Activated T-helper 2 cell treated with anti-CD3 and anti-CD28 coated beads, Interferon-gamma antibody, Interleukin-2, Interleukin-4, amounts not matched to agents 10 μg/mL and 5 μg/mL and 100 μg/mL, durations not matched to agents 14 hours and 24 hours and 36 hours (primary cell): Measurements from ENCODE around the gene PCDHGC4. TPM values are rescaled to one million over a fixed set of nuclear protein-coding genes. Genes with fewer than 3 reads are reported as not detected.
A peak's percentile ranks its signal among the peaks of the same experiment; 100 is the strongest.

Source experiments
- DNase-seq: peaks from one replicate; pipeline ENCODE4 v3.0.0; 2021; ENCODE audit warnings: low spot score
- H3K27ac Mint-ChIP-seq: one replicate; pipeline ENCODE4 v1.8.0; 2021; ENCODE audit warnings: mixed read lengths
- H3K27me3 Mint-ChIP-seq: one replicate; pipeline ENCODE4 v1.8.0; 2021; ENCODE audit warnings: low read depth, mixed read lengths
- H3K36me3 Mint-ChIP-seq: one replicate; pipeline ENCODE4 v1.8.0; 2021; ENCODE audit warnings: low read depth, mixed read lengths
- H3K4me1 Mint-ChIP-seq: one replicate; pipeline ENCODE4 v1.8.0; 2021; ENCODE audit warnings: low read depth, mixed read lengths
- H3K4me3 Mint-ChIP-seq: one replicate; pipeline ENCODE4 v1.8.0; 2021; ENCODE audit warnings: low read depth, mild to moderate bottlenecking, moderate library complexity, mixed read lengths
- H3K9me3 Mint-ChIP-seq: one replicate; pipeline ENCODE4 v1.8.0; 2021; ENCODE audit warnings: mixed read lengths
- intact Hi-C: fragments of 100-400 bp; cut with micrococcal nuclease; formaldehyde crosslinking; loops from one replicate; pipeline ENCODE4 v1.15.1; 2023
- total RNA-seq: library from RNA; stranded (reverse); gene quantifications from 2 replicates; pipeline ENCODE4 v1.2.3, GENCODE V29; 2022

Gene PCDHGC4
- total RNA-seq, 1 donor from 2014 or later, result not detected

DNA sequence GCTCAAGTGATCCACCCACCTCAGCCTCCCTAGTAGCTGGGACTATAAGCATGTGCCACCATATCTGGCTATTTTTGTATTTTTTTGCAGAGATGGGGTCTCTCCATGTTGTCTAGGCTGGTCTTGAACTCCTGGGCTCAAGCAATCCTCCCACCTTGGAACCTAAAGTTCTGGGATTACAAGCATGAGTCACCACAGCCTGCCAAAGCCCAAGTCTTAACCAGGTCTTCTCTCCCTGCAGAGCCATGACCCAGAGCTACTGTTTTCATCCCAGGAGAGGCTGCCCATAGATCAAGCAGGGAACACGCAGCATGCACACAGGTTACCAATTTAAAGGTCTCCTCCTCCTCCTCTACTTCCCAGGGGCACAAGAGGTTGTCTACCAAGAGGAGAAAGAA is 33.8 kb downstream of the PCDHGC4 start:
- Mint-ChIP-seq H3K27me3 (no peaks in the 10 kb centered on the region), H3K27ac (no peak overlapping the region), H3K4me1 (peaks cover 37% of the 10 kb centered on the region), H3K9me3 (no peaks in the 10 kb centered on the region), H3K36me3 (peaks cover 81% of the 10 kb centered on the region), H3K4me3 (no peak overlapping the region)
- intact Hi-C loops, result no loop called here
- DNase-seq, result no peak

DNA sequence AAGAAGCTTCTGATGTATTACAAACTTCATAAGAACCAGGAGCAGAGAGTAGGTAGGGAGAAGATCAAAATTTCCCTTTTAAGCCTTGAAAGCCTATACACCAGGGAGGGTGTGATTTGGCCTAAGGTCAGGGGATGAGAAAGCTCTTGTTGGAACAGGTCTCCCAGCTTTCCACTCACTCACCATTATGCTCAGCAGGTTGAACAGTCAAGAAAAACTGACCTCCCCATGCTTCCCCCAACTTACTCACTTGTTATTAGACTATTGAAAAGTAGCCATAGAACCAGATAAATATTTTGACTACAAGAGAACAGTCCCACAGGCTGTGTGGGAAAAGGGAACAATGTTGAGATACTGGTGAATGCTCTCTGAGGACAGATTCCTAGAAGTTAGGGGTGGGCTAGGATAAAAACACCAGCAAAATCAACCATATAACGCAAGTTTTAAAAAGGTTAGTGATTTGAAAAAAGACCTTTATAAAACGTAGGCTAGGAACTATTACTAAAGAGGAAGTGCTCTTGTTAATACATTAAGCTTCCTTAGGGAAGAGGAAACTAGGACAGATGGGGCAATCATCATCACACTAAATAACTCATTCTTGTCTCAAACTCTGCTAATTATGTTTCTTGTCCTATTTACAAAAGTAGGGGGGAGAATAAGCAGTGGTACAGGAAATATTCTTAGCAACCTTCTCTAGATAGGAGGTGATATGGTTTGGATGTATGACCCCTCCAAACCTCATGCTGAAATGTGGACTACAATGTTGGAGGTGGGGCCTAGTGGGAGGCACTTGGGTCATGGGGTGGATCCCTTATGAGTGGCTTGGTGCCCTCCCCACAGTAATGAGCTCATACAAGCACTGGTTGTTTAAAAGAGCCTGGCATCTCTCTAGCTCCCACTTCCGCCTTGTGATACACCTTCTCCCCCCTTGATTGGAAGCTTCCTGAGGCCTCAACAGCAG is 35.1 kb downstream of the PCDHGC4 start:
- no peak for DNase-seq
- H3K9me3 Mint-ChIP-seq, result no peaks in the 10 kb centered on the region
- intact Hi-C loops, result loop anchor here (5.0 kb wide), 1 partner anchor 37 kb away; no protein-coding TSS in a partner anchor
- peaks cover 29% of the 10 kb centered on the region for H3K4me1 Mint-ChIP-seq
- H3K27me3 Mint-ChIP-seq, result no peaks in the 10 kb centered on the region
- peaks cover 93% of the 10 kb centered on the region for H3K36me3 Mint-ChIP-seq
- H3K4me3 Mint-ChIP-seq, result no peak overlapping the region
- H3K27ac Mint-ChIP-seq, result no peak overlapping the region

DNA sequence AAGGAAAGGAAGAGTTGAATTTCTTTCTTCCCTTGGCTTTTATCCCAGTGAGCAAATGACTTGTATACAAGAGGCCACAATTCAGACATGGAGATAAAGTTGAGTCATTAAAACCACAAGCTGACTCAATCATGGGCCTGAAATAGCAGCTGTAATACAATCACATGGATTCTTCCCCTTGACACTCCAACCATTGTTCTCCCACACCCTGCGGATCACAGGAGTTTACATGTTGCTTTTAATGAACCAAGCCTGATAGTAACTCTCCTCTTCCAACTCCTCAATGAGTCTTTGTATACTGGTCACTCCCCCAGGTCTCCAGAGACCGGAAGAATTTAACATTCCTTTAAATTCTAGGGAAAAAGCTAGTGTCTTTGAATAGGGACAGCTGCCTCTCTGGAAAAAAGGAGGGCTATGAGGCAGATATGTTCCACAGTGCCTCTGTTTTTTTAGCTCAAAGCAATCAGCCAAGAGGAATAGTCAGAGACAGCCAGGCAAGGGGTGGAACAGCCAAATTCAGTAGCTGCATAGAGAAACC is 36.5 kb downstream of the PCDHGC4 start:
- no peak overlapping the region for H3K4me3 Mint-ChIP-seq
- no peak for DNase-seq
- intact Hi-C loops, result loop anchor here (1.0 to 5.0 kb wide), 2 partner anchors 8 to 36 kb away; no protein-coding TSS in a partner anchor
- peak overlapping the region; percentile 14 for H3K27ac Mint-ChIP-seq
- H3K9me3 Mint-ChIP-seq, result no peaks in the 10 kb centered on the region
- H3K36me3 Mint-ChIP-seq, result peaks cover 97% of the 10 kb centered on the region
- peaks cover 31% of the 10 kb centered on the region for H3K4me1 Mint-ChIP-seq
- no peaks in the 10 kb centered on the region for H3K27me3 Mint-ChIP-seq

DNA sequence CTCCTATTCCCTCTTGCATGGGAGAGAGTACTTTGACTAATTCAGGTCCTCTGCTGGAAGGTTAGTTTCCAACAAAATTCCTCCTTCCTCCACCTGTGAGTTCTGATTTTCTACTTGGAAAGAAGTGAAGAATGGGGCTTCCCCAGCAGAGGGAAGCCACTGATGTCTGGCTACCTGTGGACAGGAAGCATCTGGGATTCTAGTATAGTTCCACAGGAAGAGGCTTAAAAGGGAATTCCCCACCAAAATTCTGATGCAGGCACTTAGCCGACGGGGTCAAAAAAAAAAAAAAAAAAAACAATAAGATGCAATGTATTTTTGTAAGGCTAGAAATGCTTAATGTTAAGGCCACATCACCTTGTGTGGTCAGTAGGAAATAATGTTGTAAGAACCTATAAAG is 37.5 kb downstream of the PCDHGC4 start:
- Mint-ChIP-seq H3K27ac (no peak overlapping the region), H3K4me3 (no peak overlapping the region), H3K9me3 (no peaks in the 10 kb centered on the region), H3K27me3 (no peaks in the 10 kb centered on the region), H3K36me3 (peaks cover 97% of the 10 kb centered on the region), H3K4me1 (peaks cover 30% of the 10 kb centered on the region)
- DNase-seq, result no peak
- intact Hi-C loops, result loop anchor here (5.0 kb wide), 1 partner anchor 35 kb away; no protein-coding TSS in a partner anchor

DNA sequence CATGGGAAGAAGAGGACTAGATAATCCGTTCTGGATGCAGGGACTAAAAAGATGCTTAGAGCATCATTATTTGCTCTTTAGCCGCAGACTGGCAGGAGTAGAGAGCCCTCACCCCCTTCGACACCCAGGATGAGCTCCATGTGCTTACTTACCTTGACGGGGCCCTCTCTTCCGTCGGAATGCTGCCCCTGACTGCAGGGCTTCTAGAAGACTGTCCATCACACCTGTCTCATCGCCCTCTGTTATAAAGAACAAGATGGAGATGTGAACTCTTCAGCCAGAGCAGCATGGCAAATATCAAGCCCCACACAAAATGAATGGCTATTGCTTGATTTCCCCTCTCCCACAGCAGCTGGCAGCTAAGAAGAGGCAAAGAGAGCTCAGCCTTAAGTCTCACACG is 39.2 kb downstream of the PCDHGC4 start:
- Mint-ChIP-seq H3K9me3 (no peaks in the 10 kb centered on the region), H3K4me1 (peaks cover 28% of the 10 kb centered on the region), H3K27ac (no peak overlapping the region), H3K4me3 (no peak overlapping the region), H3K27me3 (no peaks in the 10 kb centered on the region), H3K36me3 (peaks cover 98% of the 10 kb centered on the region)
- DNase-seq, result no peak
- intact Hi-C loops, result loop anchor here (5.0 kb wide), 1 partner anchor 33 kb away; no protein-coding TSS in a partner anchor

DNA sequence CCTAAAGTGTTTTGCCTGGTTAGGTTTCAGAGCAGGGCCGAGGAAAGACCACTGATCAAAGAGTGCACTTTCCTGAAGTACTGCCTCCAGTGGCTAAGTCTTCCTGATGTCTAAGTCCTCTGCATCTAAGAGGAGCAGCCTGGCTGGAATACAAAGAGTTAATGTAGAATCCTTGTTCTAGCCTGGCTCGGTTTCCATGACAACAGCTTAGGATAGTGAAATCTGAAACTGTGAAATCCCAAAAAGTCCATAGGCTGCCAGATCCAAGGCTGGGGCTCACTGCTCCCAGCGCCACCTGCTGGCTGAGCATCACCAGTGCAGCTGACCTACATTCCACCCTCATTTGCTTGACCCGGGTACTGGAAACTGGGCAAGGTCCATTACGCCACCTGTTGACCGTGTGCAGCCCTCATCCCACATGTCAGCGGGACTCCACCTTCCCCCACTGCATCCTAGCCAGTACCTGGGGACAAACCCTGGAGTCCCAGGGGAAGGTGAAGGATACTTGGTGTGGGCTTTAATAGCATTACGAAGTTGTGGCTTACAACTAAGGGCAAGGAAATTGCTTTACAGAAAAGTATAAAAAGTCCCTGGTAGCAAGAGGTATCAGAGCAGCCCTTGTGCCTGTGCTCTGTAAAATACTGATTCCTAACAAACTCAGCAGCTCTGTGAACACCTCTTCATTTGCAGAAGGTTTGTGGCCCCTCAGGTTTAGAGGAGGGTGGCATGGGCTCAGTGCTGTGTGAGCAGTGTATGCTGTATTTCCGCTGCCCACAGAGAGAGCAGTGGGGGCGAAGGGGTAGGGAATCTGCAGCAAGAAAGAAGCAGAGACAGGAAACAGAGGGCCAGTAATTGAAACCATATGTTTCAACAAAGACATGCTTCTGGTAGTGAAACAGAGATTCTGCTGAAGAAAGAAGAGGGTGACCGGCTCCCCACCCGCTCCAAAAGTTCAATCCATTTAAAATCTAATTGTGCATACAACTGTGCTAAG is 40.1 kb downstream of the PCDHGC4 start:
- intact Hi-C loops, result loop anchor here (5.0 kb wide), 1 partner anchor 32 kb away; no protein-coding TSS in a partner anchor
- no peak overlapping the region for H3K4me3 Mint-ChIP-seq
- no peak overlapping the region for H3K27ac Mint-ChIP-seq
- DNase-seq, result peak; percentile 38
- H3K9me3 Mint-ChIP-seq, result no peaks in the 10 kb centered on the region
- peaks cover 97% of the 10 kb centered on the region for H3K36me3 Mint-ChIP-seq
- H3K27me3 Mint-ChIP-seq, result no peaks in the 10 kb centered on the region
- peaks cover 28% of the 10 kb centered on the region for H3K4me1 Mint-ChIP-seq

DNA sequence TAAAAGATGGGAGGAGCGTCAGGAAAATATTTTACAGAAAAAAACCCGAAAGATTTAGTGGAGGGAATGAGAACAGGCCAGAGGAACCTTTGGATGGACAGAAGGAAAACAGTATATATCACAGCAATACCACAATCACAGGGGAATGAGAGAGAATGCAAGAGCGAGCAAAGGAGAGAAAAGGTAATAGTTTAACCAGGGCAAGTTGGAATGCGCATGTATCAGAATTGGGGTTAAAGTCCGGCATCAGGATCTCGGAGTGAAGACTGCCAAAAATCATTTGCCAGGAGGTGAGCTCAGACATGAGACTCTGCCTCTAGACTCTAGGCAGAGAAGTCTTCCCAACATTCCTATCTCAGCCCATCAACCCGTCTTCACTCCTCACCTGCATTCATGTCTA is 40.8 kb downstream of the PCDHGC4 start:
- DNase-seq, result no peak
- intact Hi-C loops, result no loop called here
- Mint-ChIP-seq H3K4me1 (peaks cover 27% of the 10 kb centered on the region), H3K9me3 (no peaks in the 10 kb centered on the region), H3K27me3 (no peaks in the 10 kb centered on the region), H3K36me3 (peaks cover 89% of the 10 kb centered on the region), H3K4me3 (no peak overlapping the region), H3K27ac (no peak overlapping the region)

DNA sequence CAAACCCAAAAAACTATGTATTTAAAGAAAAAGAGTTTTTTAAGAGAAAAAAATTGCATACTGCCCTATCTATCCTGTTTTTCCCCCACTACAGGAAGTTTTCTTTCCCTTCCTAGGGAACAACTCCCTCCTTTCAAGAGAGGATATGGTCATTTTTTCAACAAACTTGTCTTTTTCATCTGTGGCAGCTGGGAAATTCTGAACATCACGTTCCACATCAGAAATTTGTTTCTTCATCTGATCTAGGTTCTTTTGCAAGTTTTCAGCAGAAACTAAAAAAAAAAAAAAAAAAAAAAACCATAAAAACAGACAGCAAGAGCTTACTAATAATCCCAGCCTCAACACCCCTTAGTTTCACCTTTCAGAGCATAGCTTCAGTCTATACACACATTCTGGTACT is 42.6 kb downstream of the PCDHGC4 start:
- Mint-ChIP-seq H3K36me3 (peaks cover 72% of the 10 kb centered on the region), H3K4me1 (peaks cover 10% of the 10 kb centered on the region), H3K27me3 (no peaks in the 10 kb centered on the region), H3K4me3 (no peak overlapping the region), H3K9me3 (no peaks in the 10 kb centered on the region), H3K27ac (no peak overlapping the region)
- DNase-seq, result no peak
- intact Hi-C loops, result no loop called here

DNA sequence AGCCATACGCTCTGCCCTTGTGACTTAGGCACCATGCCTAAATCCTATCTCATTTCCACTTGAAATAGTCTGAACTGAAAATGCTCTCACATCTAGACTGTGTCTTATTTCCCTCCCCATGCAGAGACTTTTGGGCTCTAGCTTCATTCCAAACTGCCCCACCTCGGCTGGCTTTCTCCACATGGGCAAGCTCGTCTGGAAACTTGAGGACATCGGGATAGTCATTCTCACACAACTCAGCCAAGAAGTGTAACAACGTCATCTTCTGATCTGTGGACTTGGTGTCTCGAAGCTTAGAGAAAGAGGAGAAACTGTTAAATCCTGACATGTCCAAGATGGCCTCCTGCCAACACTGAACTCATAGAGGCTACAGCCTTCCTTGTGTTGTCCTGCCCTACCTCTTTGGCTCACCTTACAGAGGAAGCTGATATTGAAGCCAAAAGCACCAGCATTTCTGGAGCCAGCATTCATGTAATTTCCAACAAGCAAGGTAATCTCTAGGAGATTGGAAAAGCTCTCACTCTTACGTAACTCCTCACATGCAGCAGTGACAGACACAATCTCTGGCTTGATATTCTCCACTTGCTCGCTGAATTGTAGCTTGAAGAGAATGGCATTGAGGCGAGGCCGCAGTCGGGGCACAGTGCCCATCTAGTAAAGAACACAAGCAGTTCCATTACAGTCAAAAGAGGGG is 43.6 kb downstream of the PCDHGC4 start:
- intact Hi-C loops, result no loop called here

DNA sequence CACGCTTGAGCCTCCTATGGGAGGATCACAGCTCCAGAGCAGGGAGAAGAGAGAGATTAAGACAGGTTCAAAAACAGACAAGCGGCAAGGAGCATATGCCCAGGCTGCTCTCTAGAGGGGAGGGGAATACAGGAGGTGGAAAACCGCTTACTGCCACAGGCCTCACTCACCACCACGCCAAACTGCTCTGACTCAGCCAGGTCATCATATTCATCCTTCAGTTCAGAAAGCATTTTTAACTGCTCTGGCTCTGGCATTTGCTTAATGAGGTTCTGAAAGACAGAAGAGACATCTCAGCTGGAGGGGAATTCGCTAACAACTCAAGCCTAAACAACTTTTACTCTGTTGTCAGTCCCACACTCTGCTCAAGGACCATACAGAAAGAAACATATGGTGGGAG is 44.2 kb downstream of the PCDHGC4 start:
- intact Hi-C loops, result no loop called here
- Mint-ChIP-seq H3K27me3 (no peaks in the 10 kb centered on the region), H3K9me3 (no peaks in the 10 kb centered on the region), H3K4me1 (peaks cover 6% of the 10 kb centered on the region), H3K27ac (no peak overlapping the region), H3K36me3 (peaks cover 60% of the 10 kb centered on the region), H3K4me3 (no peak overlapping the region)
- DNase-seq, result no peak

More for the DNA sequence above, 43.6 kb downstream of the PCDHGC4 start:
- no peak for DNase-seq
- Mint-ChIP-seq H3K36me3 (peaks cover 62% of the 10 kb centered on the region), H3K27me3 (no peaks in the 10 kb centered on the region), H3K27ac (no peak overlapping the region), H3K4me3 (no peak overlapping the region), H3K4me1 (peaks cover 6% of the 10 kb centered on the region), H3K9me3 (no peaks in the 10 kb centered on the region)

DNA sequence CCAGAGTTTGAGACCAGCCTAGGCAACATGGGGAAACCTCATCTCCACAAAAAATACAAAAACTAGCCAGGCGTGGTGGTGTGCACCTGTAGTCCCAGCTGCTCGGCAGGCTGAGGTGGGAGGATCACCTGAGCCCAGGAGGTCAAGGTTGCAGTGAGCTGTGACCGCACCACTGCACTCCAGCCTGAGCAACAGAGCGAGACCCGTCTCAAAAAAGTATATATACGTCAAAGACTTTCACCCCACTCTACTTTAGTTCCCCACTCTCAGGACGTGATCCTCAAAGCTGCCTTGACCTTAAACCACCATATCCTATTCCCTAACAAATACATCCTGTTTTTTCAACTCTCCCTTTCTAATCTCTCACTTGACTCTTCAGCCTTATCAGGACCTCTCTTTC is 45.0 kb downstream of the PCDHGC4 start:
- no peak overlapping the region for H3K27ac Mint-ChIP-seq
- H3K36me3 Mint-ChIP-seq, result peaks cover 60% of the 10 kb centered on the region
- no peak overlapping the region for H3K4me3 Mint-ChIP-seq
- no peak for DNase-seq
- H3K9me3 Mint-ChIP-seq, result no peaks in the 10 kb centered on the region
- H3K4me1 Mint-ChIP-seq, result peaks cover 4% of the 10 kb centered on the region
- no peaks in the 10 kb centered on the region for H3K27me3 Mint-ChIP-seq
- intact Hi-C loops, result no loop called here

DNA sequence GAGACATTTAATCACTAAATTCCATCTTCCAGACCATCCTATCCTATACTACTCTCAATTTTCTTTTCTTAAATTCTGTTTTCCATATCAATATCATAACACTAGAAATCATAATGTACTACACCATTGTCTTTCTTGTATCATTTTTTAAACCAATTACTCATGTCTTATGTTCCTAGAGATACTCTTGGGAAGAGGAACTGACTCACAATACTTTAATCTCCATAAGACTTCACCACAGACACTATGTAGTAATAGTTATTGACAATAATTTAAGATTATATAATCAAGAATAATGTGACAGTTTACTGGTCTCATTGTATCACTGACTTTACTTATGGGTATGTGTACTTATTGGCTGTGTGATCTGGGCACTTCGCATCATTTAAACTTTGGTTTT is 47.9 kb downstream of the PCDHGC4 start:
- no peak overlapping the region for H3K27ac Mint-ChIP-seq
- intact Hi-C loops, result no loop called here
- H3K4me3 Mint-ChIP-seq, result no peak overlapping the region
- H3K27me3 Mint-ChIP-seq, result no peaks in the 10 kb centered on the region
- no peak for DNase-seq
- H3K9me3 Mint-ChIP-seq, result no peaks in the 10 kb centered on the region
- H3K36me3 Mint-ChIP-seq, result peaks cover 54% of the 10 kb centered on the region
- H3K4me1 Mint-ChIP-seq, result no peaks in the 10 kb centered on the region
